Large intestine (tissue), 3 donors: Measurements from ENCODE around the gene FNIP1. TPM values are rescaled to one million over a fixed set of nuclear protein-coding genes. Genes with fewer than 3 reads are reported as not detected.
"Not testable (repeated sequence)": the region's sequence is repeated elsewhere in the genome, so short reads cannot be mapped to it uniquely, and the experiment has no call there.

Source experiments
- DNase-seq, 2 donors: peaks; one replicate each; pipeline versions ENCODE4 v3.0.0 to v3.0.0-alpha.2; 2013
- H3K27ac ChIP-seq: one replicate; pipeline ENCODE4 v1.5.1; 2013; ENCODE audit warnings: low read length
- H3K27me3 ChIP-seq: 2 replicates; pipeline ENCODE4 v1.6.1; 2013; ENCODE audit warnings: low read length; ENCODE audit not compliant: control insufficient read depth, insufficient read depth
- H3K36me3 ChIP-seq: 2 replicates; pipeline ENCODE4 v1.6.1; 2013; ENCODE audit warnings: low read length; ENCODE audit not compliant: control insufficient read depth, insufficient read depth
- H3K4me1 ChIP-seq: one replicate; pipeline ENCODE4 v1.6.1; 2013; ENCODE audit warnings: low read length; ENCODE audit not compliant: control insufficient read depth, insufficient read depth
- H3K4me3 ChIP-seq: one replicate; pipeline ENCODE4 v1.5.1; 2013; ENCODE audit warnings: low read length
- H3K9me3 ChIP-seq: one replicate; pipeline ENCODE4 v1.6.1; 2013; ENCODE audit warnings: mild to moderate bottlenecking, low read depth, low read length, moderate library complexity; ENCODE audit not compliant: control insufficient read depth
- WGBS: methylation state at CpG from one replicate; pipeline ENCODE4 v1.1.5; 2013; ENCODE audit warnings: low lambda C conversion rate; ENCODE audit not compliant: insufficient coverage; 5-methylcytosine and 5-hydroxymethylcytosine counted together
- polyA plus RNA-seq: library from polyadenylated mRNA; unstranded; fragments of 120-200 nt; gene quantifications from one replicate; pipeline ENCODE4 v1.2.1, GENCODE V29; 2013

Gene FNIP1
- polyA plus RNA-seq, 1 donor = 21.9 TPM

GRCh38 chr5:131787736-131788135 is 9.1 kb downstream of the FNIP1 start:
- DNase-seq = no peak
- Histone ChIP-seq H3K4me3 (no peak overlapping the region), H3K27me3 (no peaks in the 10 kb centered on the region), H3K36me3 (no peaks in the 10 kb centered on the region), H3K4me1 (no peaks in the 10 kb centered on the region), H3K27ac (no peak overlapping the region), H3K9me3 (no peaks in the 10 kb centered on the region)
- WGBS = 100% methylated on average over 1 of the region's 4 CpGs

DNA sequence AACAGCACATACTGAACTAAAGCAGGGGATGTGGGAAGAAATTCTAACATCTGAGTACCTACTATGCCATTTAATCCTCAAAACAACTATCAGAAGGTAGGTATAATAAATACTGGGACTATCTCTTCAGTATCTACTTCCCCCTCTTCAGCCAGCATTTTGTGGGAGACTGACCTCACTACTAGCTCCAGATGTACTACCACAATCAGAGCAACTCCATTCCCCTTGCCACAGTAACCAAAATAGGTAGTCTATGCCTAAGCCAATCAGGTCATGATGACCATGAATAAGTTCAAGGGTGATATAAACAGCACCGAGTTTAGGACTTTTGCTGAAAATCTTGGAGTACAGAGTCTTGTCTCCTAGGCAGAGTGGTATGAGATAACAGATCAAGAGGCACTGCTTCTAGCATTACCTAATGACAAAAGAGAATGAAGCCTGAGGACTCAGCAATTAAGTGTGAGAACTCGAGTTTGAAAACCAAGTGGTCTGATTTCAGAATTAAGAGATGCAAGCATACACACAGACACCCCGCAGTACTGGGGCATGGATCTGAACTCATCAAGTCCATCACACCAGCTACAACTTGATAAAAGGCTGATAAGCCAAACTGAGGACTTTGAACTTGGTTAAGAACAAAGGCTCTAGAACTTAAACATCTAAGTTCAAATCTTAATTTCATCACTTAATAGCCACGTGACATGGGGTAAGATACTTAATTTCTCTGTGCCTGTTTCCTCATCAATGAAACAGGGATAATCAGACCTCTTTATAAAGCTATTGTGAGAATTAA is 9.7 kb downstream of the FNIP1 start:
- no peak overlapping the region for H3K4me3 ChIP-seq
- H3K27me3 ChIP-seq = no peaks in the 10 kb centered on the region
- no peak overlapping the region for H3K27ac ChIP-seq
- H3K4me1 ChIP-seq = no peaks in the 10 kb centered on the region
- peaks cover 3% of the 10 kb centered on the region for H3K36me3 ChIP-seq
- 60% methylated on average over 1 of the region's 4 CpGs for WGBS
- H3K9me3 ChIP-seq = no peaks in the 10 kb centered on the region
- no peak for DNase-seq

DNA sequence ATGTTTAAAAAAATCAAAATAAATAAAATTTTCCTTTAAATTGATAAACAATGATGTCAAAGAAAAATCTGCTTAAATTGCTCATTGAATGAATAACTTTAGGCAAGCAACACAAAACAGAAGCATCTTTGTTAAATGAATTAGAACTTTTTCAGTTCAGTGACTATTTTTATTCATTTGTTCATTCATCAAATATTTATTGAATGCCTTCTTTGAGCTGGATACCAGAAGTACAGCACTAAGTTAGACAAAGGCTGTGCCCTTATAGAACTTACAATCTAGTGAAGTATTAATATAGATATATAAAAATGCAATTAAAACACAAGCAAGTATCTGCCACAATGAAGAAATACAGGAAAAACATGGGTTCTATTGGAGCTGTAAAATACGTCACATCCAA is 10.8 kb downstream of the FNIP1 start:
- no CpG with 5 or more reads among the region's 1 CpG for WGBS
- Histone ChIP-seq H3K4me3 (no peak overlapping the region), H3K4me1 (no peaks in the 10 kb centered on the region), H3K9me3 (no peaks in the 10 kb centered on the region), H3K36me3 (peaks cover 5% of the 10 kb centered on the region), H3K27ac (no peak overlapping the region), H3K27me3 (no peaks in the 10 kb centered on the region)
- no peak for DNase-seq

GRCh38 chr5:131783874-131784273 is 12.9 kb downstream of the FNIP1 start:
- WGBS = 82% methylated on average over 1 of the region's 1 CpG
- no peak for DNase-seq
- Histone ChIP-seq H3K36me3 (peaks cover 5% of the 10 kb centered on the region), H3K4me3 (no peak overlapping the region), H3K27ac (no peak overlapping the region), H3K4me1 (no peaks in the 10 kb centered on the region), H3K27me3 (no peaks in the 10 kb centered on the region), H3K9me3 (no peaks in the 10 kb centered on the region)

- H3K27ac ChIP-seq = no peak overlapping the region
- 90% methylated on average over 1 of the region's 1 CpG for WGBS
- H3K9me3 ChIP-seq = no peaks in the 10 kb centered on the region
- H3K36me3 ChIP-seq = peaks cover 5% of the 10 kb centered on the region
- H3K4me1 ChIP-seq = no peaks in the 10 kb centered on the region
- no peak for DNase-seq
- H3K4me3 ChIP-seq = no peak overlapping the region
- H3K27me3 ChIP-seq = no peaks in the 10 kb centered on the region
These were observed 13.5 kb downstream of the FNIP1 start for GRCh38 chr5:131783357-131783756.

- no peaks in the 10 kb centered on the region for H3K4me1 ChIP-seq
- no peaks in the 10 kb centered on the region for H3K9me3 ChIP-seq
- no peak overlapping the region for H3K4me3 ChIP-seq
- no CpG with 5 or more reads among the region's 11 CpGs for WGBS
- no peaks in the 10 kb centered on the region for H3K27me3 ChIP-seq
- DNase-seq = no peak
- H3K36me3 ChIP-seq = peaks cover 5% of the 10 kb centered on the region
- H3K27ac ChIP-seq = no peak overlapping the region
These were observed 14.1 kb downstream of the FNIP1 start for GRCh38 chr5:131782717-131783116.

GRCh38 chr5:131778141-131778540 is 18.7 kb downstream of the FNIP1 start:
- no CpG with 5 or more reads among the region's 1 CpG for WGBS
- not testable (repeated sequence) for H3K27ac ChIP-seq, H3K36me3 ChIP-seq, H3K4me1 ChIP-seq, H3K27me3 ChIP-seq, DNase-seq, H3K4me3 ChIP-seq, H3K9me3 ChIP-seq

GRCh38 chr5:131776450-131776849 is 20.4 kb downstream of the FNIP1 start:
- peaks cover 2% of the 10 kb centered on the region for H3K36me3 ChIP-seq
- no peak for DNase-seq
- no peak overlapping the region for H3K4me3 ChIP-seq
- H3K27me3 ChIP-seq = no peaks in the 10 kb centered on the region
- 100% methylated on average over 1 of the region's 1 CpG for WGBS
- no peak overlapping the region for H3K27ac ChIP-seq
- no peaks in the 10 kb centered on the region for H3K4me1 ChIP-seq
- H3K9me3 ChIP-seq = no peaks in the 10 kb centered on the region

- DNase-seq = no peak
- no peaks in the 10 kb centered on the region for H3K36me3 ChIP-seq
- 72% methylated on average over 3 of the region's 4 CpGs for WGBS
- no peak overlapping the region for H3K4me3 ChIP-seq
- H3K27me3 ChIP-seq = no peaks in the 10 kb centered on the region
- H3K4me1 ChIP-seq = no peaks in the 10 kb centered on the region
- no peaks in the 10 kb centered on the region for H3K9me3 ChIP-seq
- no peak overlapping the region for H3K27ac ChIP-seq
These were observed 22.0 kb downstream of the FNIP1 start for GRCh38 chr5:131774652-131775367.

DNA sequence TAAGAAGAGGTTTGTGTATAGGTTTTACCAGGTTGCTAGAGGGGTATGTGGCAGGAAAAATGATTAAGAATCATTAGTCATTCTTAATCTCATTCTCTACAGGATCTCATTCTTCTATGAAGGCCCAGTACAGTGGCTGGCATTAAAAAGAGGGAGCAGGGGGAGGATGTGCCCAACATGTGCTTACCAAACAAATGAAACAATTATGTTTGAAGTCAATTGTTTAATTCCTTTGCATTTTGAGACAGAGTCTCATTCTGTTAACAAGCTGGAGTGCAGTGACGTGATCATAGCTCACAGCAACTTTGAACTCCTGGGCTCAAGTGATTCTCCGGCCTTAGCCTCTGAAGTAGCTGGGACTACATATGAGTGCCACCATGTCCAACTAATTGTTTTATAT is 23.0 kb downstream of the FNIP1 start:
- H3K4me1 ChIP-seq = no peaks in the 10 kb centered on the region
- DNase-seq = no peak
- no peak overlapping the region for H3K27ac ChIP-seq
- H3K36me3 ChIP-seq = no peaks in the 10 kb centered on the region
- no peaks in the 10 kb centered on the region for H3K27me3 ChIP-seq
- H3K9me3 ChIP-seq = no peaks in the 10 kb centered on the region
- no CpG with 5 or more reads among the region's 2 CpGs for WGBS
- no peak overlapping the region for H3K4me3 ChIP-seq
